Hepatocyte (in vitro differentiated cells): ENCODE data around the gene TRAF7. TPM values are rescaled to one million over a fixed set of nuclear protein-coding genes. Genes with fewer than 3 reads are reported as not detected.
"Not testable (repeated sequence)": the region's sequence is repeated elsewhere in the genome, so short reads cannot be mapped to it uniquely, and the experiment has no call there.

Experiments
- DNase-seq: peaks from one replicate; pipeline ENCODE4 v3.0.0-alpha.2; 2016; ENCODE audit warnings: low spot score
- H2AFZ ChIP-seq: fragments of 200-600 bp; sonication (generic); 2 replicates; pipeline ENCODE4 v1.6.0; 2016; ENCODE audit warnings: antibody characterized with exemption, mild to moderate bottlenecking
- H3K27ac ChIP-seq: fragments of 200-600 bp; sonication (generic); 2 replicates; pipeline ENCODE4 v1.5.1; 2016; ENCODE audit warnings: mild to moderate bottlenecking
- H3K27me3 ChIP-seq: fragments of 200-600 bp; sonication (generic); 2 replicates; pipeline ENCODE4 v1.6.1; 2016
- H3K36me3 ChIP-seq: fragments of 200-600 bp; sonication (generic); replicated peaks from 2 replicates; pipeline ENCODE4 v1.5.1; 2016; ENCODE audit warnings: low read depth; ENCODE audit not compliant: insufficient read depth
- H3K4me1 ChIP-seq: fragments of 200-600 bp; sonication (generic); 2 replicates; pipeline ENCODE4 v1.5.1; 2016; ENCODE audit warnings: mild to moderate bottlenecking, moderate library complexity; ENCODE audit not compliant: insufficient read depth
- H3K4me2 ChIP-seq: fragments of 200-600 bp; sonication (generic); 2 replicates; pipeline ENCODE4 v1.6.0; 2016
- H3K4me3 ChIP-seq: fragments of 200-600 bp; sonication (generic); 2 replicates; pipeline ENCODE4 v1.5.1; 2016; ENCODE audit warnings: mild to moderate bottlenecking
- H3K79me2 ChIP-seq: fragments of 200-600 bp; sonication (generic); 2 replicates; pipeline ENCODE4 v1.6.0; 2017; ENCODE audit warnings: mild to moderate bottlenecking
- H3K9me2 ChIP-seq: fragments of 200-600 bp; sonication (generic); replicated peaks from 2 replicates; pipeline ENCODE4 v1.6.0; 2017; ENCODE audit warnings: mild to moderate bottlenecking; ENCODE audit not compliant: insufficient read depth
- H3K9me3 ChIP-seq: fragments of 200-600 bp; sonication (generic); 2 replicates; pipeline ENCODE4 v1.5.1; 2016; ENCODE audit warnings: low read depth, mild to moderate bottlenecking
- H4K20me1 ChIP-seq: fragments of 200-600 bp; sonication (generic); 2 replicates; pipeline ENCODE4 v1.6.0; 2016; ENCODE audit warnings: mild to moderate bottlenecking; ENCODE audit not compliant: insufficient read depth, poor library complexity, severe bottlenecking
- CTCF ChIP-seq: fragments of 200-600 bp; sonication (generic); IDR thresholded peaks from 2 replicates; pipeline ENCODE4 v1.5.1; 2016; ENCODE audit warnings: antibody characterized with exemption, mild to moderate bottlenecking; ENCODE audit not compliant: poor library complexity
- EZH2 ChIP-seq: fragments of 200-600 bp; sonication (generic); IDR thresholded peaks from 2 replicates; pipeline ENCODE4 v1.6.1; 2016; ENCODE audit warnings: antibody characterized with exemption, mild to moderate bottlenecking, borderline replicate concordance
- EZH2phosphoT487 ChIP-seq: fragments of 200-600 bp; sonication (generic); IDR thresholded peaks from one replicate; pipeline ENCODE4 v1.6.1; 2018; ENCODE audit warnings: antibody characterized with exemption, mild to moderate bottlenecking, low read depth, moderate library complexity; ENCODE audit not compliant: unreplicated experiment, severe bottlenecking
- WGBS: methylation state at CpG from one replicate; pipeline ENCODE4 v1.1.6; 2016; ENCODE audit warnings: low lambda C conversion rate; ENCODE audit errors: missing lambda C conversion rate; 5-methylcytosine and 5-hydroxymethylcytosine counted together
- polyA plus RNA-seq: library from polyadenylated mRNA; unstranded; fragments of >200 nt; fragmentation: Nextera tagmentation; extraction: Ambion mirVana; gene quantifications from 2 replicates; pipeline ENCODE4 v1.2.1, GENCODE V29; 2016
- total RNA-seq: library from RNA; depleted of rRNA; stranded (reverse); fragments of >200 nt; gene quantifications from 2 replicates; pipeline ENCODE4 v1.2.3, GENCODE V29; 2014

The TRAF7 gene
- total and polyA plus RNA-seq, 2 experiments from 2014 or later, result 37.4 to 55.1 TPM

- Histone ChIP-seq H3K36me3 (no peaks in the 10 kb centered on the region), H3K4me1 (peaks cover 23% of the 10 kb centered on the region), H3K4me3 (no peak overlapping the region), H3K79me2 (peaks cover 51% of the 10 kb centered on the region), H2AFZ (no peak overlapping the region), H3K27me3 (no peaks in the 10 kb centered on the region), H3K4me2 (no peak overlapping the region), H3K9me2 (no peaks in the 10 kb centered on the region), H4K20me1 (peaks cover 23% of the 10 kb centered on the region), H3K27ac (no peak overlapping the region), H3K9me3 (no peaks in the 10 kb centered on the region)
- no peak for TF ChIP-seq CTCF
- TF ChIP-seq EZH2, result no peak
- DNase-seq, result no peak
- 90% methylated on average over 18 of the region's 19 CpGs for WGBS
Measured at GRCh38 chr16:2121853-2122252, 33.7 kb upstream of the TRAF7 start.

GRCh38 chr16:2122429-2122828, 33.2 kb upstream of the TRAF7 start:
- no peak for DNase-seq
- H3K27me3 ChIP-seq, result no peaks in the 10 kb centered on the region
- no peaks in the 10 kb centered on the region for H3K36me3 ChIP-seq
- WGBS, result 94% methylated on average over 15 of the region's 17 CpGs
- no peak overlapping the region for H3K4me2 ChIP-seq
- H3K27ac ChIP-seq, result no peak overlapping the region
- no peaks in the 10 kb centered on the region for H3K9me3 ChIP-seq
- no peaks in the 10 kb centered on the region for H3K9me2 ChIP-seq
- peaks cover 56% of the 10 kb centered on the region for H3K79me2 ChIP-seq
- H3K4me1 ChIP-seq, result peaks cover 29% of the 10 kb centered on the region
- no peak overlapping the region for H3K4me3 ChIP-seq
- no peak overlapping the region for H2AFZ ChIP-seq
- H4K20me1 ChIP-seq, result peaks cover 18% of the 10 kb centered on the region
- TF ChIP-seq EZH2 (no peak), CTCF (no peak), EZH2phosphoT487 (no peak)

GRCh38 chr16:2122934-2123683, 32.5 kb upstream of the TRAF7 start:
- not testable (repeated sequence) for H3K9me2 ChIP-seq, DNase-seq, H2AFZ ChIP-seq, H3K4me3 ChIP-seq, H3K4me2 ChIP-seq, H3K36me3 ChIP-seq, H3K27ac ChIP-seq, H3K27me3 ChIP-seq, H3K9me3 ChIP-seq
- H4K20me1 ChIP-seq, result peaks cover 17% of the 10 kb centered on the region
- peaks cover 56% of the 10 kb centered on the region for H3K79me2 ChIP-seq
- peaks cover 32% of the 10 kb centered on the region for H3K4me1 ChIP-seq
- WGBS, result 83% methylated on average over 8 of the region's 26 CpGs

- H2AFZ ChIP-seq, H3K9me2 ChIP-seq, H3K4me3 ChIP-seq, DNase-seq, H3K36me3 ChIP-seq, H3K9me3 ChIP-seq, H3K27me3 ChIP-seq: not testable (repeated sequence)
- WGBS, result 59% methylated on average over 20 of the region's 27 CpGs
- peaks cover 54% of the 10 kb centered on the region for H3K79me2 ChIP-seq
- H4K20me1 ChIP-seq, result peaks cover 17% of the 10 kb centered on the region
- peak overlapping the region; percentile 99 for H3K27ac ChIP-seq
- H3K4me2 ChIP-seq, result peak overlapping the region; percentile 82
- H3K4me1 ChIP-seq, result peaks cover 35% of the 10 kb centered on the region
Measured at GRCh38 chr16:2123706-2124376, 31.7 kb upstream of the TRAF7 start.

- peak overlapping the region; percentile 99 for H3K27ac ChIP-seq
- H2AFZ ChIP-seq, H3K9me3 ChIP-seq, DNase-seq, H3K27me3 ChIP-seq, H3K36me3 ChIP-seq, H3K9me2 ChIP-seq, H3K4me3 ChIP-seq: not testable (repeated sequence)
- peak overlapping the region; percentile 82 for H3K4me2 ChIP-seq
- H3K79me2 ChIP-seq, result peaks cover 52% of the 10 kb centered on the region
- H3K4me1 ChIP-seq, result peaks cover 37% of the 10 kb centered on the region
- 54% methylated on average over 9 of the region's 11 CpGs for WGBS
- peaks cover 17% of the 10 kb centered on the region for H4K20me1 ChIP-seq
Measured at GRCh38 chr16:2124377-2124693, 31.2 kb upstream of the TRAF7 start.

- not testable (repeated sequence) for H3K9me3 ChIP-seq, H3K4me3 ChIP-seq, H3K36me3 ChIP-seq, H2AFZ ChIP-seq, H3K27me3 ChIP-seq, H3K9me2 ChIP-seq
- peak; percentile 64 for DNase-seq
- peak overlapping the region; percentile 99 for H3K27ac ChIP-seq
- 37% methylated on average over 29 of the region's 37 CpGs for WGBS
- peaks cover 52% of the 10 kb centered on the region for H3K79me2 ChIP-seq
- peak overlapping the region; percentile 82 for H3K4me2 ChIP-seq
- H3K4me1 ChIP-seq, result peaks cover 37% of the 10 kb centered on the region
- peaks cover 17% of the 10 kb centered on the region for H4K20me1 ChIP-seq
Measured at GRCh38 chr16:2124694-2125444, 30.7 kb upstream of the TRAF7 start.
